LHCN-M2 (cell line): ENCODE results near the gene CLEC4M. TPM values are rescaled to one million over a fixed set of nuclear protein-coding genes. Genes with fewer than 3 reads are reported as not detected.
"Not testable (repeated sequence)": the region's sequence is repeated elsewhere in the genome, so short reads cannot be mapped to it uniquely, and the experiment has no call there.

Experiments used
- DNase-seq: peaks from one replicate; pipeline ENCODE4 v3.0.0-alpha.2; 2012; ENCODE audit warnings: low read depth
- total RNA-seq: library from RNA; depleted of rRNA; stranded (reverse); fragments of >200 nt; gene quantifications from 2 replicates; pipeline ENCODE4 v1.2.3, GENCODE V29; 2014; rRNA removed

The CLEC4M gene
- total RNA-seq, 1 experiment from 2014 or later = not detected

GRCh38 chr19:7806876-7807275, 43.8 kb downstream of the CLEC4M start:
- no peak for DNase-seq

- DNase-seq = no peak
These were observed 45.1 kb downstream of the CLEC4M start for GRCh38 chr19:7808108-7808507.

GRCh38 chr19:7811989-7812388, 48.9 kb downstream of the CLEC4M start:
- no peak for DNase-seq

- no peak for DNase-seq
These were observed 52.3 kb downstream of the CLEC4M start for GRCh38 chr19:7815325-7815724.

- not testable (repeated sequence) for DNase-seq
These were observed 53.0 kb downstream of the CLEC4M start for GRCh38 chr19:7816040-7816439.

GRCh38 chr19:7817801-7818200, 54.8 kb downstream of the CLEC4M start:
- no peak for DNase-seq

- DNase-seq = no peak
These were observed 55.8 kb downstream of the CLEC4M start for GRCh38 chr19:7818806-7819205.

Other genes starting within 250 kb of the CLEC4M start
- 59.1 and 59.6 TPM in 2 replicates for gene ZNF358, start 247.1 kb upstream of the CLEC4M start, total RNA-seq
- 7.4 and 8.9 TPM in 2 replicates for gene MCOLN1, start 240.6 kb upstream of the CLEC4M start, total RNA-seq
- gene PNPLA6, start 227.5 kb upstream of the CLEC4M start, total RNA-seq = 64.7 and 81.5 TPM in 2 replicates
- gene CAMSAP3, start 167.4 kb upstream of the CLEC4M start, total RNA-seq = not detected in 2 replicates
- 37.1 and 39.0 TPM in 2 replicates for gene XAB2, start 133.7 kb upstream of the CLEC4M start, total RNA-seq
- 6.4 and 13.1 TPM in 2 replicates for gene PET100, start 133.4 kb upstream of the CLEC4M start, total RNA-seq
- not detected in 2 replicates for gene PCP2, start 129.5 kb upstream of the CLEC4M start, total RNA-seq
- 0.11 TPM in 1 of 2 replicates, not detected in the other for gene STXBP2, start 126.1 kb upstream of the CLEC4M start, total RNA-seq
- not detected in 2 replicates for gene RETN, start 94.2 kb upstream of the CLEC4M start, total RNA-seq
- not detected in 2 replicates for gene MCEMP1, start 86.2 kb upstream of the CLEC4M start, total RNA-seq
- gene TRAPPC5, start 82.4 kb upstream of the CLEC4M start, total RNA-seq = 96.8 and 101 TPM in 2 replicates
- gene FCER2, start 61.1 kb upstream of the CLEC4M start, total RNA-seq = not detected in 2 replicates
- gene CLEC4G, start 31.1 kb upstream of the CLEC4M start, total RNA-seq = not detected in 2 replicates
- gene CD209, start 15.7 kb upstream of the CLEC4M start, total RNA-seq = not detected in 2 replicates
- 19.5 and 21.5 TPM in 2 replicates for gene EVI5L, start 67.0 kb downstream of the CLEC4M start, total RNA-seq
- gene PRR36, start 111.1 kb downstream of the CLEC4M start, total RNA-seq = not detected in 2 replicates
- 1.6 and 1.9 TPM in 2 replicates for gene LRRC8E, start 125.3 kb downstream of the CLEC4M start, total RNA-seq
- gene MAP2K7, start 140.6 kb downstream of the CLEC4M start, total RNA-seq = 9.8 and 13.0 TPM in 2 replicates
- gene TGFBR3L, start 151.6 kb downstream of the CLEC4M start, total RNA-seq = 1.9 and 3.5 TPM in 2 replicates
- gene SNAPC2, start 157.1 kb downstream of the CLEC4M start, total RNA-seq = 25.5 and 28.8 TPM in 2 replicates
- gene CTXN1, start 162.9 kb downstream of the CLEC4M start, total RNA-seq = 1.6 and 3.2 TPM in 2 replicates
- gene TIMM44, start 180.4 kb downstream of the CLEC4M start, total RNA-seq = 49.0 and 50.5 TPM in 2 replicates
- gene ELAVL1, start 242.4 kb downstream of the CLEC4M start, total RNA-seq = 44.4 and 62.4 TPM in 2 replicates